Large intestine (tissue), 3 donors: ENCODE results near the gene LIFR. TPM values are rescaled to one million over a fixed set of nuclear protein-coding genes. Genes with fewer than 3 reads are reported as not detected.

ENCODE experiments used
- DNase-seq, 2 donors: peaks; one replicate each; pipeline versions ENCODE4 v3.0.0 to v3.0.0-alpha.2; 2013
- H3K27ac ChIP-seq: one replicate; pipeline ENCODE4 v1.5.1; 2013; ENCODE audit warnings: low read length
- H3K27me3 ChIP-seq: 2 replicates; pipeline ENCODE4 v1.6.1; 2013; ENCODE audit warnings: low read length; ENCODE audit not compliant: control insufficient read depth, insufficient read depth
- H3K36me3 ChIP-seq: 2 replicates; pipeline ENCODE4 v1.6.1; 2013; ENCODE audit warnings: low read length; ENCODE audit not compliant: control insufficient read depth, insufficient read depth
- H3K4me1 ChIP-seq: one replicate; pipeline ENCODE4 v1.6.1; 2013; ENCODE audit warnings: low read length; ENCODE audit not compliant: control insufficient read depth, insufficient read depth
- H3K4me3 ChIP-seq: one replicate; pipeline ENCODE4 v1.5.1; 2013; ENCODE audit warnings: low read length
- H3K9me3 ChIP-seq: one replicate; pipeline ENCODE4 v1.6.1; 2013; ENCODE audit warnings: mild to moderate bottlenecking, low read depth, low read length, moderate library complexity; ENCODE audit not compliant: control insufficient read depth
- WGBS: methylation state at CpG from one replicate; pipeline ENCODE4 v1.1.5; 2013; ENCODE audit warnings: low lambda C conversion rate; ENCODE audit not compliant: insufficient coverage; 5-methylcytosine and 5-hydroxymethylcytosine counted together
- polyA plus RNA-seq: library from polyadenylated mRNA; unstranded; fragments of 120-200 nt; gene quantifications from one replicate; pipeline ENCODE4 v1.2.1, GENCODE V29; 2013

The LIFR gene
- polyA plus RNA-seq, 1 donor: 23.8 TPM

- no peaks in the 10 kb centered on the region for H3K9me3 ChIP-seq
- no peaks in the 10 kb centered on the region for H3K36me3 ChIP-seq
- peaks cover 14% of the 10 kb centered on the region for H3K4me1 ChIP-seq
- DNase-seq: no peak
- H3K27ac ChIP-seq: no peak overlapping the region
- H3K4me3 ChIP-seq: no peak overlapping the region
- no CpG with 5 or more reads among the region's 12 CpGs for WGBS
- peaks cover 8% of the 10 kb centered on the region for H3K27me3 ChIP-seq
These were observed 88.2 kb downstream of the LIFR start for GRCh38 chr5:38468202-38468673.

- Histone ChIP-seq H3K36me3 (no peaks in the 10 kb centered on the region), H3K27me3 (peaks cover 3% of the 10 kb centered on the region), H3K4me1 (peaks cover 14% of the 10 kb centered on the region), H3K27ac (no peak overlapping the region), H3K9me3 (no peaks in the 10 kb centered on the region), H3K4me3 (no peak overlapping the region)
- no CpG with 5 or more reads among the region's 22 CpGs for WGBS
- DNase-seq: no peak
These were observed 88.9 kb downstream of the LIFR start for GRCh38 chr5:38467353-38468040.

- no peak overlapping the region for H3K27ac ChIP-seq
- 80% methylated on average over 1 of the region's 24 CpGs for WGBS
These were observed 89.8 kb downstream of the LIFR start for GRCh38 chr5:38466424-38467189.

GRCh38 chr5:38465702-38466423 is 90.6 kb downstream of the LIFR start:
- Histone ChIP-seq H3K9me3 (no peaks in the 10 kb centered on the region), H3K4me1 (peaks cover 14% of the 10 kb centered on the region), H3K4me3 (no peak overlapping the region), H3K27me3 (peaks cover 4% of the 10 kb centered on the region), H3K27ac (no peak overlapping the region), H3K36me3 (no peaks in the 10 kb centered on the region)
- 100% methylated on average over 1 of the region's 9 CpGs for WGBS
- DNase-seq: no peak

More at GRCh38 chr5:38466424-38467189, 89.8 kb downstream of the LIFR start:
- H3K9me3 ChIP-seq: no peaks in the 10 kb centered on the region
- no peak overlapping the region for H3K4me3 ChIP-seq
- H3K36me3 ChIP-seq: no peaks in the 10 kb centered on the region
- H3K4me1 ChIP-seq: peaks cover 14% of the 10 kb centered on the region
- no peak for DNase-seq
- H3K27me3 ChIP-seq: peaks cover 2% of the 10 kb centered on the region

- Histone ChIP-seq H3K9me3 (no peaks in the 10 kb centered on the region), H3K4me3 (no peak overlapping the region), H3K4me1 (peaks cover 14% of the 10 kb centered on the region), H3K36me3 (no peaks in the 10 kb centered on the region), H3K27ac (no peak overlapping the region), H3K27me3 (peaks cover 10% of the 10 kb centered on the region)
- no CpG with 5 or more reads among the region's 2 CpGs for whole genome bisulfite sequencing
- no peak for DNase-seq
These were observed 91.4 kb downstream of the LIFR start for GRCh38 chr5:38465061-38465460.

GRCh38 chr5:38463634-38464521 is 92.6 kb downstream of the LIFR start:
- no peaks in the 10 kb centered on the region for H3K36me3 ChIP-seq
- H3K27ac ChIP-seq: peak overlapping the region; percentile 13
- H3K4me3 ChIP-seq: no peak overlapping the region
- peaks cover 14% of the 10 kb centered on the region for H3K4me1 ChIP-seq
- H3K9me3 ChIP-seq: no peaks in the 10 kb centered on the region
- peak; percentile 76 to 81 for DNase-seq
- WGBS: no CpG with 5 or more reads among the region's 10 CpGs
- H3K27me3 ChIP-seq: peaks cover 8% of the 10 kb centered on the region

- Histone ChIP-seq H3K9me3 (no peaks in the 10 kb centered on the region), H3K4me1 (peaks cover 11% of the 10 kb centered on the region), H3K27ac (no peak overlapping the region), H3K36me3 (no peaks in the 10 kb centered on the region), H3K27me3 (peaks cover 15% of the 10 kb centered on the region), H3K4me3 (no peak overlapping the region)
- WGBS: 100% methylated on average over 1 of the region's 7 CpGs
- DNase-seq: no peak
These were observed 93.3 kb downstream of the LIFR start for GRCh38 chr5:38462976-38463633.

- Histone ChIP-seq H3K9me3 (no peaks in the 10 kb centered on the region), H3K4me1 (no peaks in the 10 kb centered on the region), H3K27me3 (peaks cover 43% of the 10 kb centered on the region), H3K36me3 (no peaks in the 10 kb centered on the region), H3K4me3 (no peak overlapping the region), H3K27ac (no peak overlapping the region)
- WGBS: no CpG with 5 or more reads among the region's 8 CpGs
- no peak for DNase-seq
These were observed 98.3 kb downstream of the LIFR start for GRCh38 chr5:38458174-38458573.

- Histone ChIP-seq H3K9me3 (no peaks in the 10 kb centered on the region), H3K27me3 (peaks cover 49% of the 10 kb centered on the region), H3K36me3 (no peaks in the 10 kb centered on the region), H3K27ac (no peak overlapping the region), H3K4me3 (no peak overlapping the region), H3K4me1 (no peaks in the 10 kb centered on the region)
- WGBS: 78% methylated on average over 3 of the region's 4 CpGs
- no peak for DNase-seq
These were observed 99.6 kb downstream of the LIFR start for GRCh38 chr5:38456657-38457399.
